Measurements from ENCODE around the gene GARIN3.
"Not testable (repeated sequence)": the region's sequence is repeated elsewhere in the genome, so short reads cannot be mapped to it uniquely, and the experiment has no call there.

Gene GARIN3

DNA sequence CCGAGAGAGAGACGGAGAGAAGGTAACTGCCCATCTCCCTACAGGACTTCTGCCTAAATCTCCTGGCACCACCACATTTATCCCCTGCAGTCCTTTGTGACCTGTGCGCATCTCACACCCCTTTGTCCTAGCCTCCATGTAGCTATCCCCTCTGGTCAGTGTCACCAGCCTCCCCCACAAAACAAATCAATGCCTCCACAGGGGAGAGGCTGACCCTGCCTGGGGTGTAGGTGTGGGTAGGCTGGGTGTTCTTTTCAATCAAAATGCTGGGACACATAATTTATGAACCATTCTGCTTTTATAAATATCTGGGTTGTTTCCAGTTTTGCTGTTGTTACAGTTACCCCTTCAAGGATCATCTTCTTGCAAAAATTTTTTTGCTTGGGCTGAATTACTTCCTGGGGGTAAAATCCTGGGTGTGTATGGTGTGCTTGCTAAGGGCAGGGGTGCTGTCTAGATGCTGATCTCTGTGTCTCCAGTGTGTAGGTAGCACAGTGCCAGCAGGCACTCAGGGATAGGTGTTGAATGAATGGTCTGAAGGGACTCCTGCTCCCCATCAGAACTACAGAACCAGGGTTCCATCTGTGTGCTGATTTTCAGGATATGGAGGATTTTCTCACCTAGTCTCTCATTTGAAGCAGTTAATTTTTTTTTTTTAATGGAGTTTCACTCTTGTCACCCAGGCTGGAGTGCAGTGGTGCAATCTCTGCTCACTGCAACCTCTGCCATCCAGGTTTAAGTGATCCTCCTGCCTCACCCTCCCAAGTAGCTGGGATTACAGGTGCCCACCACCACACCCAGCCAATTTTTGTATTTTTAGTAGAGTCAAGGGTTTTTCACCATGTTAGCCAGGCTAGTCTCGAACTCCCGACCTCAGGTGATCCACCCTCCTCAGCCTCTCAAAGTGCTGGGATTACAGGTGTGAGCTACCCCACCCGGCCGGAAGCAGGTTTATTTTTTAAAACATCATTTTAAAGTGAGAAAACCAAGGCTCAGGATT lies at the start of gene GARIN3:
Gene GARIN3 (minus strand): TSS at position 51 of the 1,000 bp plus-strand sequence. CDS start 96 bp downstream, outside the sequence.
- no peak for DNase-seq

- DNase-seq, result no peak
These were observed 49.6 kb upstream of the GARIN3 start for GRCh38 chr5:157215514-157216167.

DNA sequence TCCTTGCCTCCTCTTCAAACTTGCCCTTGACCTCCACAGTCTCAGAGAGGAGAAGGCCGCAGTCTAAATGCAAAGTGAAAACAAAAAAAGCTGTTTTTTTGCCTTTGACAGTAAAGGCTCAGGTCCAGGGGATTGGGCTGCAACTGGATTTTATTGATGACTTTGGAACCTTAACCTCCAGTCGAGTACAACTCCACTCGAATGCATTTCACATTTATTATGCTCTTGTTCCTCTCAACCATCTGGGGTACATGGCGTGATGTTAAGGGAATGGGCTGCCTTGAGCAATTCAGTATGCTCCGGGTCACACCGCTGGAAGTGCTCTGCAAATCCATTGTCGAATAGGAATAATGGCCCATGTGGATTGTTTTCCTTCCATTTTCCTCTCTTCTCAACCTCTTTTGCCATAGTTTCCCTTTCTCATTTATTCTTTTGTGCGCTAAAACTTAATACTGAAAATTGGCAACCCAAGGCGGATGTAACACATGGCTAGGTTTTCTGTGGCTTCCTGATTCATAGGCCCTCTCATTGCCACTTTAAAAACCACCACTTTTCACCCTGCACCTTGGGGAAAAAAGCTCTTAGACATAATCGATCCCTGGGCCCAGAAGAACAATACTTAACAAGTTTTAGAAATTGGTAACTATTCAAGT lies 48.9 kb upstream of the GARIN3 start:
- no peak for DNase-seq

- DNase-seq, result no peak
These were observed 48.4 kb upstream of the GARIN3 start for GRCh38 chr5:157214415-157214814.

- DNase-seq, result no peak
These were observed 47.6 kb upstream of the GARIN3 start for GRCh38 chr5:157213527-157214243.

DNA sequence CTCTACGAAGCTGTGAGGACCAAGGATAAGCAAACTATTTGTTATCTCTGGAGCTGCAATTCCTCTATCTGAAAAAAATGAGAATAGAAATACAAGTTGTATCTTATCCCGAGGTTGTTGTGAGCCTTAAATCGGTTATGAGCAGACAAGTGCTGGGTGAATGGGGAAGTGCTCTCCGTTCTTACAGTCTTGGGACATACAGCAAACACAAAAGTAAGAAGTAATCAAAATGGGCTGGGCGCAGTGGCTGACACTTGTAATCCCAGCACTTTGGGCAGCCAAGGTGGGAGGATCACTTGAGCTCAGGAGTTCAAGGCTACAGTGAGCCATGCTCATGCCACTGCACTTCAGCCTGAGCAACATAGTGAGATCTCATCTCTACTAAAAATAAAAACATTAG lies 46.2 kb upstream of the GARIN3 start:
- DNase-seq, result no peak

DNA sequence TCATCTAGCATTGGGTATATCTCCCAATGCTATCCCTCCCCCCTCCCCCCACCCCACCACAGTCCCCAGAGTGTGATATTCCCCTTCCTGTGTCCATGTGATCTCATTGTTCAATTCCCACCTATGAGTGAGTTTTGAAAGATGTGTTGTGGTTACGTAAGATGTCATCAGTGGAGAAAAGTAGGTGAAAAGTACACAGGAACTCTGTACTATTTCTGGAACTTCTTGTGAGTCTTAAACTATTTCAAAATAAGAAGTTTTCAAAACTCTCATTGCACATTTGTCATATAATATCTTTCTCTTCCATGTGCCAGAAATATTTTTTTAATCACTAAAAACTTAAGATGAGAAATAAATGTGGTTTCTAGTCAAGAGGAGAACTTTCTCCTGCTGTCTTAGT lies 44.6 kb upstream of the GARIN3 start:
- DNase-seq, result not testable (repeated sequence)

- no peak for DNase-seq
These were observed 39.6 kb upstream of the GARIN3 start for GRCh38 chr5:157205708-157206107.

- no peak for DNase-seq
These were observed 38.7 kb upstream of the GARIN3 start for GRCh38 chr5:157204765-157205164.

DNA sequence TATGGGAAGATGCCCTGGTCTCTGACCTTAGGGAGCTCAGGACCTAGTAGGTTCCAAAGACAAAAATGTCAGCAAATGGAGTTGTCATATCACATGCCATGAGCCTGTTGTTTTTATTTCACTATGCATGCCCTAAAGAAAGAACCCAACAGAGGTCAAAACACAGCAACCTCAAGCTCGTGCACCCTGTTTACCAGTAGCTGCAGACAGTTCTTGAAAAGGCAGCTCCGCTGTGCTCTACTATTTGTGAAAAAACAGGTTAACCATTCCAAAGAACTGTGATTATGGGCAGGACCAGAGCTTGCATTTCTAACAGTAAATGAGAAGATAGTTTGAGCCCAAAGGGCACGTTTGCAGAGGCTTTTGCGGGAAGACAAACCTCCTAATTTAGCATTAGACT lies 37.4 kb upstream of the GARIN3 start:
- no peak for DNase-seq

- DNase-seq, result no peak
These were observed 35.8 kb upstream of the GARIN3 start for GRCh38 chr5:157201857-157202256.

- DNase-seq, result no peak
These were observed 32.4 kb upstream of the GARIN3 start for GRCh38 chr5:157198277-157198986.

DNA sequence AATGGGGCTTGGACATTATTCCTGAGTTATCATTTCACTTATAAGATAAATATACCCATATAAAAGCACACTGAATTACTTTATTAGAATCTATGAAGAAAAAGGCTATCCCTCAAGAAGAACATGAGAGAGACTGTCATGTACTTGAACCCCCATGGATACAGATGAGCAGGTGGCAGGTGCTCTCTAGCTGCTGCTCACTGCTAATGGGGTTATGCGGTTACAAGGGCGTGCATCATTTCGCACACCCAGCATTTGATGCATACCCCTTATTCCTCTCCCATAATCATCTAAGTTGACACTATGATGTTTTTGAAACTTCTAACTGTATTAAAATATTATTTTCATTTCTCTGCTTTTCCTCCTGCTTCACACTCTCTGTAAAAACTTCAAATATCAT lies 31.0 kb upstream of the GARIN3 start:
- DNase-seq, result no peak

- no peak for DNase-seq
These were observed 30.0 kb upstream of the GARIN3 start for GRCh38 chr5:157196045-157196444.

DNA sequence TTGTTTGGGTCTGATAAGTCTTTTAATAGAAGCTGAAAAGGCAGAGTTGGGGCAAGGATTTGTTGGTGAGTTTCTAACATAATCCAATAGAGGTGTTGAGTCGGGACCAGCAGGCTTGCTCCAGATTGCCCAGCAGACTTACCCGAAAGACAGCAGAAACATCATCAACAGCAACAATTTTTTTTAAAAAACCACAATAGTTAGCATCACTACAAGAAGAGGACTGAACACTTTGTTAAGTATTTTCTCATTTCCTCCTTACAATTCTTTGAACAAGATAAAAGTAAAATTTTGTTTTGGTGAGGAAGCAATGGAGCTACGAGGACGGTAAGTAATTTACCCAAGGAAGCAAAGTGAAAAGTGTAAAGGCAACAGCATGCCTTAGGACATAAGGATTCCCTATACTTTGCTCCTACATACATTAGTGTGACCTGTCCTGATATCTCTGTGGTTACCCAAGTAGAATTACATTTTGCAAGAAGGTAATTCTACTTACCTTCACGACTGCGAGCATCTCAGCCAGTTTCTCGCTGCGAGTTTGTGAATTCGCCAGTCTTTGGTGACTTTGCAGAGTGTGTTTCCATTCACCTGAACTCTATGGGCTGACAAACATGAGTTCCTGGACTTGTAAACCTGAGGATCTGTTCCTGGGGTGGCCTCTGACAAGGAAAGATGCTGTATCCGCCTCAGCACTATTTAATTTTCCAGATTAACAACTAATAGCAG lies 27.8 kb upstream of the GARIN3 start:
- no peak for DNase-seq

GRCh38 chr5:157189223-157189622 lies 23.2 kb upstream of the GARIN3 start:
- DNase-seq, result no peak

- DNase-seq, result no peak
These were observed 22.2 kb upstream of the GARIN3 start for GRCh38 chr5:157188270-157188669.

- DNase-seq, result no peak
These were observed 21.1 kb upstream of the GARIN3 start for GRCh38 chr5:157187046-157187754.

GRCh38 chr5:157186309-157187045 lies 20.4 kb upstream of the GARIN3 start:
- DNase-seq, result no peak

DNA sequence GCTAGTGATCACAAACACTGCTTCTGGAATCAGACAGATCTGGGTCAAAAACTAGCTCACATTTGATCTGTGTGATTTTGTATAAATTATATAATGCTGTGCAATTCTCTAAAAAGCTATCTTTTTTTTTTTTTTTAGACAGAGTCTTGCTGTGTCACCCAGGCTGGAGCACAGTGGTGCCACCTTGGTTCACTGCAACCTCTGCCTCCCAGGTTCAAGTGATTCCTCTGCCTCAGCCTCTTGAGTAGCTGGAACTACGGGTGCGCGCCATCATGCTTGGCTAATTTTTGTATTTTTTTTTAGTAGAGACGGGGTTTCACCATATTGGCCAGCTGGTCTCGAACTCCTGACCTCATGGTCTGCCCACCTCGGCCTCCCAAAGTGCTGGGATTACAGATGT lies 19.1 kb upstream of the GARIN3 start:
- not testable (repeated sequence) for DNase-seq

All from EL (cell line).